ENCODE results near the gene NKD2.

The NKD2 gene

DNA sequence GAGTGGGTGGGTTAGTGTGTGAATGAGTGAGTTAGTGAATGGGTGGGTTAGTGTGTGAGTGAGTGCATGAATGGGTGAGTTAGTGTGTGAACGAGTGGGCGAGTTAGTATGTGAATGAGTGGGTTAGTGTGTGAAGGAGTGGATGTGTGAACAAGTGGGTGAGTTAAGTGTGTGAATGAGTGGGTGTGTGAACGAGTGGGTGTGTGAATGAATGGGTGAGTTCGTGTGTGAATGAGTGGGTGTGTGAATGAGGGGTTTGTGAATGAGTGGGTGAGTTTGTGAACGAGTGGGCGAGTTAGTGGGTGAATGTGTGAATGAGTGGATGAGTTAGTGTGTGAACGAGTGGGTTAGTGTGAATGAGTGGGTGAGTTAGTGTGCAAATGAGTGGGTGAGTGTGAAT, 34.0 kb downstream of the NKD2 start:
- DNase-seq (ENCODE audit: low spot score): no peak

DNA sequence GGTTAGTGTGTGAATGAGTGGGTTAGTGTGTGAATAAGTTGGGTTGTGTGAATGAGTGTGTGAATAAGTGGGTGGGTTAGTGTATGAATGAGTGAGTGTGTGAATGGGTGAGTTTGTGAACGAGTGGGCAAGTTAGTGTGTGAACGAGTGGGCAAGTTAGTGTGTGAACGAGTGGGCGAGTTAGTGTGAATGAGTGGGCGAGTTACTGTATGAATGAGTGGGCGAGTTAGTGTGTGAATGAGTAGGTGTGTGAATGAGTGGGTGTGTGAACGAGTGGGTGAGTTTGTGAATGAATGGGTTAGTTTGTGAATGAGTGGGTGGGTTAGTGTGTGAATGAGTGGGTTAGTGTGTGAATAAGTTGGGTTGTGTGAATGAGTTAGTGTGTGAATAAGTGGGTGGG, 34.7 kb downstream of the NKD2 start:
- DNase-seq (ENCODE audit: low spot score): no peak

DNA sequence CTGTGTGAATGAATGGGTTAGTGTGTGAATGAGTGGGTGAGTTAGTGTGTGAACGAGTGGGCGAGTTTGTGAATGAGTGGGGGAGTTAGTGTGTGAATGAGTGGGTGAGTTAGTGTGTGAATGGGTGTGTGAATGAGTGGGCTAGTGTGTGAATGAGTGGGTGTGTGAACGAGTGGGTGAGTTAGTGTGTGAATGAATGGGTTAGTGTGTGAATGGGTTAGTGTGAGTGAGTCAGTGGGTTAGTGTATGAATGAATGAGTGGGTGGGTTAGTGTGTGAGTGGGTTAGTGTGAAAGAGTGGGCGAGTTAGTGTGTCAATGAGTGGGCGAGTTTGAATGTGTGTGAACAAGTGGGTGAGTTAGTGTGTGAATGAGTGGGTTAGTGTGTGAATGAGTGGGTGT, 35.5 kb downstream of the NKD2 start:
- DNase-seq (ENCODE audit: low spot score): no peak

DNA sequence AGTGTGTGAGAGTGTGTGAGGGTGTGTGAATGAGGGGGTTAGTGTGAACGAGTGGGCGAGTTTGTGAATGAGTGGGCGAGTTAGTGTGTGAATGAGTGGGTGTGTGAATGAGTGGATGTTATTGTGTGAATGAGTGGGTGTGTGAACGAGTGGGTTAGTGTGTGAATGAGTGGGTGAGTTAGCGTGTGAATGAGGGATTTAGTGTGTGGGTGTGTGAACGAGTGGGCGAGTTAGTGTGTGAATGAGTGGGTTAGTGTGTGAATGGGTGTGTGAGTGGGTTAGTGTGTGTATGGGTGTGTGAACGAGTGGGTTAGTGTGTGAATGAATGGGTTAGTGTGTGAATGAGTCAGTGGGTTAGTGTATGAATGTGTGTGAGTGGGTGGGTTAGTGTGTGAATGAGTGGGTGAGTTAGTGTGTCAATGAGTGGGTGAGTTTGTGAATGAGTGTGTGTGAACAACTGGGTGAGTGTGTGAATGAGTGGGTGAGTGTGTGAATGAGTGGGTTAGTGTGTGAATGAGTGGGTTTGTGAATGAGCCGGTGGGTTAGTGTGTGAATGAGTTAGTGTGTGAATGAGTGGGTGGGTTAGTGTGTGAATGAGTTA, 37.5 kb downstream of the NKD2 start:
- DNase-seq (ENCODE audit: low spot score): no peak

DNA sequence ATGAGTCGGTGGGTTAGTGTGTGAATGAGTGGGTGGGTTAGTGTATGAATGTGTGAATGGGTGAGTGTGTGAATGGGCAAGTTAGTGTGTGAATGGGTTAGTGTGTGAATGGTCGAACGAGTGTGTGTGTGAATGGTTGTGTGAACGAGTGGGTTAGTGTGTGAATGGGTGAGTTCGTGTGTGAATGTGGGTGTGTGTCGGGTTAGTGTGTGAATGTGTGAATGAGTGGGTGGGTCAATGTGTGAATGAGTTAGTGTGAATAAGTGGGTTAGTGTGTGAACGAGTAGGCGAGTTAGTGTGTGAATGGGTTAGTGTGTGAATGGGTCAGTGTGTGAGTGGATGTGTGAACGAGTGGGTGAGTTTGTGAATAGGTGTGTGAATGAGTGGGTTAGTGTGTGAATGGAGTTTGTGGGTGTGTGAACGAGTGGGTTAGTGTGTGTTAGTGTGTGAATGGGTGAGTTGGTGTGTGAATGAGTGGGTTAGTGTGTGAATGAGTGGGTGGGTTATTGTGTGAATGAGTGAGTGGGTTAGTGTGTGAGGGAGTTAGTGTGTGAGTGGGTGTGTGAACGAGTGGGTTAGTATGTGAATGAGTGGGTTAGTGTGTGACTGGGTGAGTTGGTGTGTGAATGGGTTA, 38.8 kb downstream of the NKD2 start:
- no peak for DNase-seq (ENCODE audit: low spot score)

DNA sequence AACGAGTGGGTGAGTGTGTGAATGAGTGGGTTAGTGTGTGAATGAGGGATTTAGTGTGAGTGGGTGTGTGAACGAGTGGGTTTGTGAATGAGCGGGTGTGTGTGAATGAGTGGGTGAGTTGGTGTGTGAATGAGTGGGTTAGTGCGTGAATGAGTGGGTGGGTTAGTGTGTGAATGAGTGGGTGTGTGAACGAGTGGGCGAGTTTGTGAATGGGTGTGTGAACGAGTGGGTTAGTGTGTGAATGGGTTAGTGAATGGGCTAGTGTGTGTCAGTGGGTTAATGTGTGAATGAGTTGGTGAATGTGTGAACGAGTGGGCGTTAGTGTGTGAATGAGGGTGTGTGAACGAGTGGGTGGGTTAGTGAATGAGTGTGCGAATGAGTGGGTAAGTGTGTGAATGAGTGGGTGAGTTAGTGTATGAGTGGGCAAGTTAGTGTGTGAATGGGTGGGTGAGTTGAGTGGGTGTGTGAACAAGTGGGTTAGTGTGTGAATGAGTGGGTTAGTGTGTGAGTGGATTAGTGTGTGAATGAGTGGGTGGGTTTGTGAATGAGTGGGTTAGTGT, 39.6 kb downstream of the NKD2 start:
- no peak for DNase-seq (ENCODE audit: low spot score)

DNA sequence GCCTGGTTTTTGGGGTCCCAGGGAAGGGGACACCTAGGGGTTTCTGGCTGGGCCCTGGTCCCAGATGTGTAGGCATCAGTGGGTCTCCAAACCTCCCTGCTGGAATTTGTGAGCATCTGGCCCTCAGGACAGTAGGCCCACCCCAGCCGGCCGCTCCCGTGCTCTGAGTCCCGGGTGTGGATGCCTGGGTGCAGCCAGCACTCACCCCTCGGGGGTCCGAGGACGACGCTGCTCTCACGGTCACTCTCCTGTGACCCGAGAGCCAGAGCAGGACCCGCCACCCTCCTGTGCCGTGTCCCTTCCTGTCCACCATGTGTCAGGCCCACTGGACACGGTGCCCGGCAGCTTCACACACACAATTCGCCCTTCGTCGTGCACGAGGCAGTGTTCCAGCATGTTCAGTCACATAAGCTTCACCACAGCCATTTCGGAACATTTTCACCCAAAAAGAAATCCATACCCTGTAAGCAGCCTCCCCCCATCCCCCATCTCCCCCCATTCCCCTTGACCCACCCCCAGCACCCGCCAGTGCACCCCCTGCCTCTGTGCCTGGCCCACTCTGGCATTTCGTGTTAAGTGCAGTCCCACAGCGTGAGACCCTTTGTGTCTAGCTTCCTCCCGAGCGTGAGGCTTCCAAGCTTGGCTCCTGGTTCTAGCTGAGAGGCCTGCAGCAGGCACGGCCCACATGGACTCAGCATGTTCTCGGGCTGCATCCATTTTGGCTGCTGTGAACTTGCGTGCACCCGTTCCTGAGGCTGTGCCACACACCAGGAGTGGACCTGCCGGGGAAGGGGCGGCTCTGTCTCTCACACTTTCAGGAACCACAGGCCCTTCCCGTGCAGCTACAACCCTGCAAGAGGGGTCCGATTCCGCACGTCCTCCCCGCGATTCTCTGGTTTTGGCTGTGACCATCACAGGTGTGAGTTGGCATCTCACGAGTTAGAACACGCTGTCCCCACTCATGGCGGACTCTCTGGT, 40.5 kb downstream of the NKD2 start:
- no peak for DNase-seq (ENCODE audit: low spot score)

DNA sequence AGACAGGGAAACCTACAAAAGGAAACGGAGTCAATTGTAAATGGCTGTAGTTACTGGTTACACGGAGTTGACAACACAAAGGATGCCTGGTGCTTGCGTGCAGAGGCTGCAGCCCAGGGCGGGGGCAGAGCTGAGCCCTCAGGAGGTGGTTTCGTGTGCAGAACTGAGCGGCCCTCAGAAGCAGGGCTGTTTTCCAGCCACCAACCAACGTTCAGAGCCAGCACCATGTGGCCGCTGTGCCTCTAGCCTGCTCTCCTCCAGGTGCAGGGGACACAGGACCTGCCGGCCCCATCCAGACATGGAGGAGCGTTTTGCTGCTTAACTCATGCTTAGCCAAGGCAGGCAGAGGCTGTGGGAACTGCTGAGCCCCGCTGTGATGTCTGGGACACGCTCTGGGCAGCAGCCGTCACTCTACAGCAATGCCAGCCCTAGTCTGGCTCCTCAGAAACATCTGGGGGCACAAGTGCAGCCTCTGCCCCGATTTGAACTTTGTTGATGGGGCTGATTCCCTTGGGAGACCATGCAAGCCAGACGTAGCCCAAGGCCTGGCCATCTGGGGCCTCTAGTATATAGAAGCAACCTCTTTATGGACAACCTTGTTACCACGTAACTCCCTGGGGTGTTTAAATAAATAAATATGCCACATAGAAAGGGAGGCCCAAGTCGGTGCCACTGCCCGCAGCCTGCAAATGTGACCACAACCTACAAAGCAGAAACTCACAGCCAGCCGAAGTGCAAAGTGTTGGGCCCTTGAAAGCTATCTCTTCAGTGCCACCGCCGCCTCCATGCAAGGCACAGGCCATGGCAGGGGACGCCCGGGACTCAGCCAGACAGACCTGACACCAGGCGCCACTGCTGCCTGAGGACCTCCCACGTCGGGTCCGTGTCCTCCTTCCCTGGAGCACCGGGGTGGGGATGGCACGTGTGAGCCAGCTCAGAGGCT, 42.1 kb downstream of the NKD2 start:
- DNase-seq (ENCODE audit: low spot score): no peak

DNA sequence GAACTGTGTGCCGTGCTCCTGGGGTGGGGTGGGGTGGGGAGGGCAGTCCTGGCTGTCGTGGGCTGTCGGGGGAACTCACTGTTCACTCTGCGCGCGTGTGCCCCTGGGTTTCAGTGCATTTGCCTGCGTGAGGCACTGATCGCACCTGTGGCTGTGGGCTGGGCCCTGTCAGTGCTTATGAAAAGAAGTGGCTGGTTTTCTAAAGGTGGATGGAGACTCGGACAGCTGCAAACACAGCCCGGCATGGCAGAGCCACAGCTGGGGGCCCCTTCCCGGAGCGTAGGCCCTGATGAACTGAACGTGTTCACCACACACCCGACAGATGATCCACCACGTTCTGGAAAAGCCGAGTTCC, 42.7 kb downstream of the NKD2 start:
- DNase-seq (ENCODE audit: low spot score): no peak

DNA sequence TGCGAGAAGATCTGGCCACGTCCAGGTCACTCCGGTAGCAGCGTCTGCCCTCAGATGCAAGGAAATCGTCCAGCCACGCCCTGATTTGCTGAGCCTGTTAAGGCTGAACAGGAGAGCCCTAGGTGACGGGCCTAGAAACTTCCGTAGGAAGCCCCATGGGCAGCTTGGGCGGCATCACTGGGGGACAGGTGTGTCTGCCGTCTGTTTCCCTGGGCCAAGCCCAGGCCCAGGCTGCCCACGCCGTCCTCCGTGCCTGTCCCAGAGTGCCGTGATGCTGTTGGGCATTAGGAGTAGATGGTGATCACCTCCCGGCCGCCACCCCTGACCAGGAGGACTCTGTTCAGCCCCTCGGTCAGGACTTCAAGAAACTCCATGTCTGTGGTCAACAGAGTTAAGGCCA, 43.5 kb downstream of the NKD2 start:
- no peak for DNase-seq (ENCODE audit: low spot score)

DNA sequence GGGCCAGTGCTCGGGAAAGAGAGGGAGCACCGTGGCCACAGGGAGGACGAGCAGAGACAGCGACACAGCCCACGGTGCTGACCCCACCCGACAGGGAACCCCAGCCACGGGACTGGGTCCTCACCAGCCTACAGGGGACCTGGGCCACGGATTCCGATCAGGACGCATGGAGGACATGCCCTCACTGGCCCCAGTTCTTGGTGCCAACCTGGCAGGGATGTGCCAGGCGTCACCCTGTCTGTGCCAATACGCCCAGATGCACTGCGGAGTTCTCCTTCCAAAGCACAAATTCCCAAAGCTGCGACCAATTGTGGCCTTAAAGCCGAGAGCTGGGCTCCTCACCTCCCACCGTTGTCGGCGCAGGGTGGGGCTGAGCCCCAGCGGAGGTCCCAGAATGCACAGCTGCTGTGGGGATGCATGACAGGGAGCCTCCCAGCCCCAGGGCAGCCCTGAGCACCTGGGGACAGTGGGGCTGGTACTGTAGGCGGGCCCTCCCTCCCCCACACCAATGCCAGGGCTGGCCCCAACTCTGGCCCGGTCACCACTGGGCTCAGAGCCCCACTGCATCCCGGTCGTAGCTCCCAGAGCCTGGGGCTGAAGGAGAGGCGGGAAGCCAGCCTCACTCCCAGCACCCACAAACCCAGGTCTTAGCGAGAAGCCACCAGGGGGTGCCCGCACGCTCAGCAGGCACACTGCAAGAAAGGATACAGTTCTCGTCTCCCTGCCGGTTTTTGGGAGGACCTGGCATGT, 44.2 kb downstream of the NKD2 start:
- no peak for DNase-seq (ENCODE audit: low spot score)

DNA sequence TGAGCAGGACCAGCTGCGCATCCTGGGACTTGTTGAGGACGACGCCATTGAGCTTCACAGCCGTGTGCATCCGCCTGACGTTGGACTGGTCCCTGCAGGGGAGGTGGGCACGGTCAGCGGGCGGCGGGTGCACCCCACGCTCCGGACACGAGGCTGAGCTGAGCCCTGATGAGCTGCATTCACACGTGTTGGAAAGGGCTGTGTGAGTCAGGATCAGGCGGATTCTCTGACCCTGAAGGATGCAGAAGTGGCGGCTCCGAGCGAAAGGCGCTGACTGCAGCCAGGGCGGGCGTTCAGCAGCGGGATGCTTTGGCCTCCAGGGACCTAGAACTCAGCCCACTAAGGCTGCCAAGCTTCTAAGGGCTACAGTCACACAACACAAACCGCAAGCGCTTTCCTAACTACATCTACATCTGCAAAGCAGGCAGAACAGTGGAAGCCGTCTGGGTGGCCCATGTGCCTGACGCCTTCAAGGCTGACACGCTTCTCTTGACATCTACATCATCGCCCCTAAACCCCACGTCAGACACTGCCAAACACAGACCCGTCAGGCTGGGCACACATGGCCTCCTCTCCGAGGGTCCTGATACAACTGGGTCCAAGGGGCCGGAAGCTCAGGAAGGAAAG, 44.9 kb downstream of the NKD2 start:
- no peak for DNase-seq (ENCODE audit: low spot score)

DNA sequence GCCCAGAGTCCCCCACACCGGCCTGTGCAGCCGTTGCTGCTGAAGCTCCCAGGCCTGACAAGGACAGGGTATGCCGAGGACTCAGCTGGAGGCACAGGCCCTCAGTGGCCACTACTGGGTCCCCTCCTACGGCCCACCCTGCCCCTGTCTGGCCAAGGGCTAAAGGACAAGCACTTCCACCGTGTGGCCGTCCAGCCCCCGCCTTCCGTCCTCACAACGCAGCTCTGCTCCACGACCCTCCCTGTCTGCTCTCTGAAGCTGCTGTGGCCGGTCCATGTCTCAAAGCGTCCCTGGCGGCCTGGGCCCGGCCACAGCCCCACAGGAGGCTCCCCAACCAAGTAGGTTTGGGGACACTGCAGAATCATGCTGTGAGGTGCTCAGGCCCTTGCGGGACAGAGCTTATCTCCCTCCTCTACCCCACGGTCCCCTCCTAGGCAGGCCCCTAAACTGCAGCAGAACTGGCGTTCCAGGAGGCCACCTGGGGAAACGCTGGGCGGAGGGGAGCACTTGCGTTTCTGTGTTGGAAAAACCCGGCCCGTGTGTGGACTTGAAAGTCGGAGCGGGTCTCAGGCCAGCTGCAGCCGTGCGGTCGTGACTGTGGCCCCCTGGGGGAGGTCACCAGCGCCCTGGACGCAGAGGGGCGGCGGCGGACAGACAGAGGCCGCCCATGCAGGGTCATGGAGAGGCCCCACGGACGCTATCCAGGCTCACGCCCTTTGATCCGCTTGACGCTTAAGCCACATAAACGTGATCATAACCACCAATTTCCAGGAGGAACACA, 45.6 kb downstream of the NKD2 start:
- DNase-seq (ENCODE audit: low spot score): no peak

DNA sequence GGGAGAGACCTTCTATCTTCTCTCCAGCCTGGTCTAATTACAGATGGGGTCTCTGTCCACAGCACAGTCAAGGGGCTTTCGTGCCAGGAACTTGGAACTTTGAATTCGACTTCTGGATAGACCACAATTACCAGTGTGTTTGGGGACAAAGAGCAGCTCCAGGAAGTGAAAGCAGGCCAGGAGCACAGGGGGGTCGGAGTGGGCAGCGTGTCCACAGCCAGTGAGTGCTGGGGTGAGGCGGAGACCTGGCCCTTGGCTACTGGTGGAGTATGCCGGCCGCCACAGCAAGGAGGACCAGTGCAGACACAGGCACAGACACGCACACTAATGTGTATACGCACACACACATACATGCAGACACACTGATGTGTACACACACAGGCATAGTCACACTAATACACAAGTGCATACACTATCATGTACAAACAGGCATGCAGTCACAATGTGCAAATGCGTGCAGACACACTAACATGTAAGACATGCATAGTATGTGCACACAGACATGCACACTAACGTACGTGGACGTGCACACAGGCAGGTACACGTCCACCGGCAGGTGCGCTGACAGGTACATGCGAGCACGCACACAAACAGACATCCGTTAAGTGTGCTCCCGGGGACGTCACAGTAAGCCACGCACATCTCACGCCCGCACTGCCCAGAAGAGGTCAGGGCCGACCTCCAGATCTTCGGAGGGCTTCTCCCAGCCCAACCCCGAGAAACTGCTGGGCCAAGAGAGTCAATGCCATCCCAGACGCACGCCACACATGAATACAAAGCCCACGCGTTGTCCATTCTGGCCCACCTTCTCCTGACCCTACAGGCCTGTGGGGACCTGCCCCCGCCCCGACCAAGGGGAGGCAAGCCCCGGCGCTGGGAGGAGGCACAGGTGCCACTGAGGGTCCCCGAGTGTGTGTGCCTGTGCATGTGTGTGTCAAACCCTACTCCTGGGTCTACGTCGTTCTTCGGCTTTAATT, 46.5 kb downstream of the NKD2 start:
- DNase-seq (ENCODE audit: low spot score): no peak

DNA sequence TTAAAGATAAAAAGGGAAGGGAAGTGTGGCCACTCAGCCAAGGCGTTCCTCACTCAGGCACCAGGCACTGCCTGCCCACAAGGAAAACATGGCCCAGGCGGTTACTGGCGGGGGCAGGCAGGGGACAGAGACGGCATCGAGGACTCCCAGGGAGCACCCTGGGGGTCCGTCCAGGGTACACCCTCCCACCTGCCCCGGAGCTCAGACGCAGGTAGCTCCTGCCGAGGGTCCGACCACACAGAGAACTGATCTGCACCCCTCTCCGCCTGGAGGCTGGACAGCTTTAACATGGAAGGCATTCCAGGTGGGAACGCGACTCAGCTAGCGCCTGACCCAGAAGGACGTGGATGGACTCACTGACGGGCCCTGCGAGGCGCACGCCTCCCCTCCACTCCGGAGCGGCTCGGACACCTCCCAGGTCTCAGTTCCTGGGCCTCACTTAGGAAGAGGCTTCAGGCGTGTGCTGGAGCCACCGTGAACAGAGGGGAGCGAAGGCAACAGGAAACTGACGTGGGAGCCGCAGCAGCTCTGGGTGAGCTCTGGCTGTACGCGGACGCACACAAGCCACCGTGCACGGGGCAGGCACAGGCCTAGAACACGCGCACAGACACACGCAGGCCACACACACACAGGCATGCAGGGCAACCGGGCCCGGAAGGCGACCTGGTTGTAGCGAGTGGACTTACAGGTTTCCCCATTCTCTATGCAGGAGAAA, 47.5 kb downstream of the NKD2 start:
- no peak for DNase-seq (ENCODE audit: low spot score)

DNA sequence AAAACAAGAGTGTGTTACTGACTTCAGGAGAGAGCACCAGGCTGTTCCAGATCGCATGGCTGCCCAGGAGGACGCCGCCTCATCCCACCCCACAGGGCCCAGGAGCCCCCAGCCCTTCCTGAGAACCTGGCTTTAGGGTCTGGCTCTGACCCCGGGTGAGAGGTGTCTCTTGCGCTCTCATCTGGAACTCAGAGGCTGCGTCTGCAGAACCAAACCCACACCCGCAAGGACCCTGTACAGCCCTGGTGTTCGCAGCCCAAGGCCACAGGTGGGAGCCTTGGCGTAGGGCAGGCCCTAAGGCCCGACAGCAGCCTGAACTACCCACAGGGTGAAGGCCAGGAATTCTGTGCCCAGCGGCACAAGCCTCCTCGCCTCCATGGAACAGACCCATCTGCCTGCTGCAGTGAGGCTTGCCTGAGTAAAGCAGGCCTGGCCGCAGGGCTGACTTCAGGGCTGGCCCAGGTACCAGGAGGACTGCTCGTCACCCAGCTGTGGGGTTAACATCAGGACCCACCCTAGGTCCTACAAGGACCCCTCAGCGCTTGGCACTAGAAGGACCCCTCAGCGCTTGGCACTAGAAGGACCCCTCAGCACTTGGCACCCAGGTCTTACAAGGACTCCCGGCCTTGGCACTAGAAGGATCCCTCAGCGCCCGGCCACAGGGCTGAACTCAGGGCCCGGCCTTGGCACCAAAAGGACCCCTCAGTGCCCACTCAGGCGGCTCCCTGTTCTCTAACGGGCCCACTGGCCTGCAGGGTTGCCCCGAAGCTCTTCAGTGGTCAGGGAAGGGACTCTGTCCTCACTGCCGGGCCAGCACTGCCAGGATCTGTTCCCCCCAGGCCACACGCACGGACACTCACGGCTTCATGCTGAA, 48.2 kb downstream of the NKD2 start:
- DNase-seq (ENCODE audit: low spot score): no peak
